GM18867 (cell line): ENCODE results near the gene HDAC5.
"Not testable (repeated sequence)": the region's sequence is repeated elsewhere in the genome, so short reads cannot be mapped to it uniquely, and the experiment has no call there.

Experiments used
- ATAC-seq: cut with Tn5 transposase; IDR thresholded peaks from one replicate; pipeline ENCODE4 v1.9.1; 2021; ENCODE audit warnings: mild to moderate bottlenecking, moderate library complexity; ENCODE audit not compliant: unreplicated experiment

The HDAC5 gene

DNA sequence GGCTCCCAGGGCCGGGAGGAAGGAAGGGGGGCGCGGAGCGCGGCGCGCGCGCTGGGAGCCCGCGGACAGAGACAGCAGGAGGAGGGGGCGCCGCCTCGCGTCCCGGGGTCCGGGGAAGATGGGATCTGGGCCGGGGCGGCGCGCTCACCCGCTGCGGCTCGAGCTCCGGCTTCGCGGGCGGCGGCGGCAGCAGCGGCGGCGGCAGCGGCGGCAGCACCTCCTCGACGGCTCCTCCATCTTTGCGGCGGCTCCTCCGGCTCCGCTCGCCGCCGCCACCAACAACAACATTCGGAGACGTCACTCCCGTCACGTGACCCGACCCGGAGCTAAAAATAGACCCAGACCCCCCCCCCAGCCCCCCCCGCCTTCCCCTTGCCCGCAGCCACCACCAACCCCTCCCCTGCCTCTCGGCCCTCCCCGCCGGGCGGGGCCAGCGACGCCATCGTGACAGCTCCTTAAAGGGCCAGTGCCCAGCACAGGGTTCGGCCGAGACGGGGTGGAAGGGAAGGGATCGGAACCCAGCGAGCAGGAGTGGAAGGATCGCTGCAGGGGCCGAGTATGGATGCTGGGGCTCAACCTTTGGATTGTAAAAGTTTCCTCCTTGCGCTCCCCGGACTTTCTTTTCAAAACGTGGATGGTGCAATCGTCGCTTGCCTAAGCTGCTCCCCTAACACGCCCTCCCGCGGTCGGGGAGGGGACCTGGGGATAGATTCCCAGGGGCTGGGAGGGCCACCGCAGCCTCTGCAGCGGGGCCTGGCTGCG lies at the start of gene HDAC5:
Gene HDAC5 (minus strand): TSS at position 286 of the 762 bp plus-strand sequence. CDS start 6,126 bp downstream, outside the sequence.
- ATAC-seq, result peak; percentile 93

DNA sequence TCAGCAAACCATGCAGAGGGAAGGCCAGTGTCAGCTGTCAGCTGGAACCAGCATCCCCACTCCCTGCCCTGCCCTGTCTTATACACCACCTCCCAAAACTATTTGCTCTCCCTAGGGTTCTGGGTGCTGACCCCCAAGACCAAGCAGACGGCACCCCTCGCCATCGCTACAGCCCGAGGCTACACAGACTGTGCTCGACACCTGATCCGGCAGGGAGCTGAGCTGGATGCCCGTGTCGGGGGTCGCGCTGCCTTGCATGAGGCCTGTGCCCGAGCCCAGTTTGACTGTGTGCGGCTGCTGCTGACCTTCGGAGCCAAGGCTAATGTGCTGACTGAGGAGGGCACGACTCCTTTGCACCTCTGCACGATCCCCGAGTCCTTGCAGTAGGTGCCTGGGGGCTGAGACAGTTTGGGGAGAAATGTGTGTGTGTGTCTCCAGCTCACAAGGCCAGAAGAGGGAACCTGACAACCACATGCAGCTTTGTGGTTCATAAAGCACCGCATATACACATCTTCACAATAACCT lies 48.6 kb upstream of the HDAC5 start:
- no peak for ATAC-seq

DNA sequence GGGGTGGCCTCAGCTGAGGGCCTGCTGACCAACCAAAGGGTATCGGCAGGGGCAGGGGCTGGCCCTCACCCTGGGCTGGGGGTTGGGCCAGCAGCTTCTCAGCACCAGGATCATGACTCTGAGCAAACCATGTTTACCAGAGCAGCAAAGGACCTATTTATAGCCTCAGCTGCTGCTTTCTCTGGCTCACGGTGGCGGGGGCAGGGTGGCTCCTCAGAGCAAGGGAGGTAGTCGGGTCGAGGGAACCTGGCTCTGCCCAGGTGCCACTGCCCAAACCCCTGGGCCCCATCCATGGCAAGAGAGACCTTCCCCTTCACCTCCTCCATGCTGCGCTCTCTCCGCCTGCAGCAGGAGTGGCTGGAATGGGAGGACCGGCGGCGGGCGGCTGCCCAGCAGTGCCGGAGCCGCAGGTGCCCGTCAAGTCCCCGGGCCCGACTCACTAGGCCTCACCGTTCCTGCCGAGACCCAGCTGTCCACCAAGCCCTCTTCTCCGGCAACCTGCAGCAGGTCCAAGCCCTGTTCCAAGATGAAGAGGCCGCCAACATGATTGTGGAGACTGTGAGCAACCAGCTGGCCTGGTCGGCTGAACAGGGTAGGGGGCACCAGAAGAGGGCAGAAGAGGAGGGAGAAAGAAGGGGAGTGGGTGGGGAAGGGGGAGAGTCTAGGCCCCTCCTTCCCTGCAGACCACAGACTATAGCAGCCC lies 47.2 kb upstream of the HDAC5 start, which contains the start of gene ASB16:
Gene ASB16 (plus strand): TSS at position 206 of the 703 bp plus-strand sequence. CDS start 86 bp downstream, at position 292.
- ATAC-seq, result no peak

DNA sequence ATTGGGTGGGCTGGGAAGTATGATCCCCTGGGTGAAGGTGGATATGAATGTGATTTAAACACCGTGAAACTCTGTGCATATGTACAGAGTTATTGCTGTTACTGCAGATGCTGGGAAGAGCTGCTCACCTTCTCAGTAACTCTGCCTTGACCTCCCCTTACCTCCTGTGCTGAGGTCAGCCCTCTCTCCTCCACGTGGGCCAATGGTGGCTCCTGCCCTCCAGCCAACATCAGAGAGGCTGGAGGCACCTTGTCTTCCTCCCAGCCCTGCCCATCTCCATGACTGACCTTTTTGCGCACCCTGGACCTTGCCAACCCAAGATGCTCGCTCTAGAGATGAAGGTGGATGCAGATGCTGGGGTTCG lies 46.7 kb upstream of the HDAC5 start:
- no peak for ATAC-seq

DNA sequence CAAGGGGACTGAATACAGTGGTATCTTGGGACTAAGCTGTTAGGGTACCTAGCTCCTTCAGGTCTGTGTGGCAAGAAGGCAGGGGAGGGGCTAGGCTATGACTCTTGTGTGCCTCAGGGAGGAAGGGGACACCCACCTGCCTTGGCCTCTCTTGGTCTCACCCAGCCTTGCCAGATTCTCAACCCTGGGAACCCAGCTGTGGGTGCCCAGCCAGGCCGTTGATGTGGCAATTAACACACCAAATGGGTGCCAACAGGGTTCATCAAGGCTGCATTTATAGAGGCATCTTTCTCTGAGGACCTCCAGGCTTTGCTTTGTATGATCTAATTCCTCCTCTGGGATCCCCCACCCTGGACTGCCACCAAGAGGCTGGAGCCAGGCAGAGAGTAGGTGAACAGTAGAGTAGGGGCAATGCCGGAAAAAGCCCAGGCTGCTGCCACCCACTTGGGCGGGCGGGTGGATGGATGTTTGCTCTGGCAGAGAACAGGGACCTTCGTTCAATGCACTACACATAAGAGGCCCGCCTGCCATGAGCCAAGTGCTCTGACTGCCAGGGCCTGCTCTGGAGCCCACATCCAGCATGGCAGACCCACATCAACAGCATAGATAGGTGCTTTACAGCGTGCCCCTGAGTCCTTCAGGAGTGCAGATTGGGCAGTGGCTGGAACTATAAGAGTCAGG lies 43.9 kb upstream of the HDAC5 start:
- no peak for ATAC-seq

DNA sequence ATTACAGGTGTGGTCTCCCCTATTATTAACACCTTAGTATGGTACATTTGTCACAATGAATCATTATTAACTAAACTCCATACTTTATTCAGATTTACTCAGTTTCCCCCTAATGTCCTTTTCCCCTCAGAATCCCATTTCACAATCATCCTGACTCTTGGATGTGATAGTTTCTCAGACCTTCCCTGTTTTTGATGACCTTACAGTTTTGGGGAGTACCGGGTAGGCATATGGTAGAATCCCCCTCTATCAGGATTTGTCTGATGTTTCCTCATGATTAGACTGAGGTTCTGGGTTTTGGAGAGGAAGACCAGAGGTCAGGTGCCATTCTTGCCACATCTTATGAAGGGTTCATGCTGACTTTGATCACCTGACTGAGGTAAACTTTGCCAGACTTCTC lies 41.0 kb upstream of the HDAC5 start:
- no peak for ATAC-seq

DNA sequence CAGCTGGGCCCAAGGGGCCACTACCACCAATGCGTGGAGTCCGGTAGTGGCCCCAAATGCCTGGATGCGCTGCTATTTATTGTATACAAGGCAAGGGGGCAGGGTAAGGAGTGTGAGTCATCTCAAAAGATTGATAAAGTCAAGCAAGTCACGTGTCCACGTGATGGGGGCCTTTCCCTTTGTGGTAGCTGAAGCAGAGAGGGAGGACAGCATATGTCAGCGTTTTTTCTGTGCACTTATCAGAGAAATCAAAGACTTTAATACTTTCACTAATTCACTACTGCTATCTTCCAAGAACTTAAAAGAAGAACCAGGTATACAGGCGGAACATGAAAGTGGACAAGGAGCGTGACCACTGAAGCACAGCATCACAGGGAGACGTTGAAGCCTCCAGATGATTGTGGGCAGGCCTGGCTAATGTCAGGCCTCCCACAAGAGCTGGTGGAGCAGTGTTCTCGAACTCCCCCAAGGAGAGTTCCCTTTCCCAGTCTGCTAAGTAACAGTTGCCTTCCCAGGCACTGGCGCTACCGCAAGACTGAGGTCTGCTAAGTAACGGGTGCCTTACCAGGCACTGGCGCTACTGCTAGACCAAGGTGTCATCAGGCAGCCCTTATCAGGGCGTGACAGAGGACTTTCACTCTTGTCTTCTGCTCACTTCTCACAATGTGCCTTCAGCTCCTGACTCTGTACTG lies 36.2 kb upstream of the HDAC5 start:
- ATAC-seq, result no peak

DNA sequence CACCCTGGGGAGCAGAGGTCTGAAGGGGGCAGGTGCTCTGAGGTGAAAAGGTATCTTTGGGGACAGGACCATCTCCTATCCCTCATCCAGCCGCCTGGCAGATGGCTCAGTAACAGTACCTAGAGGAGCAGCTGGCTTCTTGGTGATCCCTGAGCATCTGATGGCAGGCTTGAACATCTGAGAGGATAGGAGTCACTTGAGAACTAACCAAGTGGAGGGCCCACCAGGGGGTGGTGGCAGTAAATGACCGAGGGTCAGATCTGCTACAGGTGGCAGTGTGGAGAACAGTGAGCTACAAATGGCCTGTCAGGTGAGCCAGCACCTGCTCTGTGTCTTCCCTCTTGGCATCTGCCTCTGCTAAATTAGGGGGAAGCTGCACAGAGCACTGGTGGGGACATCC lies 32.0 kb upstream of the HDAC5 start:
- no peak for ATAC-seq

DNA sequence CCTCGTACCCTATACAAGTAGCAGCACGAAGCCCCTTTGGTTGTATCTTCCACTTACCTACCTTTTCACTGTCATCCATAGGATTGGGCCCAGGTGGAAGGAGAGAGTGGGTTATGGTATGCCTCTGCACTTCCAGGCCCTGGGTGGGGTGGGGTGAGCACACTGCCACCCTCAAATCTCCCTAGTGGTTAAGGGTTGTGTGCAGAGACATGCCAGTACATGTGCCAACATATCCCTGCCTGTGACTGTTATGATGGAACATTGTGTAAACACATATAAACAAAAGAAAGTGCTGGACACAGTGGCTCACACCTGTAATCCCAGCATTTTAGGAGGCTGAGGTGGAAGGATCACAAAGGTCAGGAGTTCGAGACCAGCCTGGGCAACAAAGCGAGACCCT lies 29.4 kb upstream of the HDAC5 start:
- no peak for ATAC-seq

DNA sequence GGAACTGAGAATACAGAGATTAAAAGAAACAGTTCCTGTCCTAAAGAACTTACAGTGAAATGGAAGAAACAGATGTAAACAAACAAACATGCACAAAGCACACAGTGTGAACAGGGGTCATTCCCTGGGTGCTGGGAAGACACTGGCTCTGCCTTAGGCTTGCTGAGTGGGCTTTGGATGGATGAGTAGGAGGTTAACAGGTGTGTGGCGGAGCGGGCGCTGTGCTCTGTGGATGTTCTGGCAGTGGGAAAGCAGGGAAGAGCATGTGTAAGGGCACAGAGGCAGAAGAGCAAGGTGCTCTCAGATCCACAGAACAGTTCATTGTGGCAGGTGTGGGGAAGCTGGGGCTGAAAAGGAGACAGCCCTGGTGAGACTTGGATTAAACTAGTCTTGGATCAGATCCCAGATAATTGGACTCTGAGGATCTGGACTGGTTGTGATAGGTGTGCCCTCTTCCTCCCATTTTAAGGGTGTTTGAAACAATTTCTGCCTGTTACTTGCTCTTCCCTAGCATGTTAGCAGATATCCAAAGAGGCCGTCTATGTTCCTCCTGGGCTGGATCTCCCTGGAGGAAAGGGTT lies 26.4 kb upstream of the HDAC5 start:
- no peak for ATAC-seq

DNA sequence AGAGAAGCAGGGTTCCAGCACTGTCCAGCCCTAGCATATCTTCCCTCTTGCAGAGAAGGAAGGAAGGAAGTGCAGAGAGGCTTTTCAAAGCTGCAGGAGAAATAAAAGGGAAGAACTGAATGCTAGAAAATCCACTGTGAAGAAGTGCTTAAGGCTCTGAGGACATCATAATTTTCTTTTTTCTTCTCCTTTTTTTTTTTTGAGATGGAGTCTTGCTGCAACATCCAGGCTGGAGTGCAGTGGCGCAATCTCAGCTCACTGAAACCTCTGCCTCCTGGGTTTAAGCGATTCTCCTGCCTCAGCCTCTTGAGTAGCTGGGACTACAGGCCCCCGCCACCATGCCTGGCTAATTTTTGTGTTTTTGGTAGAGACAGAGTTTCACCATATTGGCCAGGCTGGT lies 25.6 kb upstream of the HDAC5 start:
- ATAC-seq, result not testable (repeated sequence)

DNA sequence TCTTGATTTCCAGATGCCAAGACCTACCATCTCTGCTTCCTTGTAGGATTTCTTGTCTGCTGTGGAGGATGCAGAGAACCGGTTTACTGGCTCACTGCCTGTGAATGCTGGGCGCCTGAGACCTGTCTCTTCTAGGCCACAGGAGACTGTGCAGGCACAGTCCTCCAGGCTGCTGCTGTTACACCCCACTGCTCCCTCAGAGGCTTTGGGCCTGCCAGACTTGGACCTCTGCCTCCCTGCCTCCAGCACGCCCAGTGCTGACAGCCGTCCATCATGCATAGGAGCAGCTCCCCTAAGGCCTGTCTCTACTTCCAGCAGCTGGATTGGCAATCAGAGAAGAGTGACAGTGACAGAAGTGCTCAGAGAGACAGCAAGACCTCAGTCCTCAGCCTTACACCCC lies 24.4 kb upstream of the HDAC5 start:
- no peak for ATAC-seq

DNA sequence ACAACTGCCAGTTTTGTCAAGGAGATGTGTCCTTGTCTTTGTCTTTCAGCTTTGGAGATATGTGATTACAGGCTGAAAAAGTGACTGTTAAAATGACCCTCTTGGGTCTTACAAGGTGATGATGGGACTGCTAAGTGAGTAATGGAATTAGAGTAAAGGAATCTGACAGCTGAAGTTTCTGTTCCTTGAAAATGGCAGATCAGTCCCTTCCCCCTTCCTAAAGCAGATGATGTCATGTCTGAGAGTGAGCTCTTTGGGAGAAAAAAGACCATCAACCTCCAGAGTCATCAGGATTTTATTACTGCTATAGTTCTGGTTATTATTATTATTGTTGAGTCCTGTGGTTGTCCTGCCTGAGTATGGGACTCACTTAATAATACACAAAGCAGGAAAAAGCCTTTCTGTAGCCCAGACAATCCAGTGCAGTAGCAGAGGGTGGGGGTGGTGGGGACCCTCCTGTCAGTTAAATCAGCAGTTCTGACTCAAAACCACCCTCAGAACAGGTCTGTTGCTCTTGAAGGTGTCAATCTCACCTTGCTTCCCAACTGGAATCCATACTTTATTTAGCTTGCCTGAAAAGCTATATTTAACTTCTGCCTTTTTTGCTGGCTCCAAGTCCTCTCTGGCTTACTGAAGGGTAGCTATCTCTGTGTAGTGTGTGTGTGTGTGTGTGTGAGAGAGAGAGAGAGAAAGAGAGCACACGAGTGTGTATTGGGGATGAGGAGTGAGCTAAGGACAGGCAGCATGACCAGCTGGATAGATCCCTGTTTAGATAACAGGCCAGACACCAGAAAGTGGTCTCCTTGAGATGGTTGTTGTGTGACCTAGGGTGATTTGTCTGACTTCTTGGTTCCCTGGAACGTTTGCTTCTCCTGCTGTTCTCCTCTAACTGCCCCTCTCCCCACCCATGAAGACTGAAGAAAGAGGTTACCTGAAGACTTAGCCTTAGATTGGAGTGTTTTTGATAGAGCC lies 23.2 kb upstream of the HDAC5 start:
- no peak for ATAC-seq

DNA sequence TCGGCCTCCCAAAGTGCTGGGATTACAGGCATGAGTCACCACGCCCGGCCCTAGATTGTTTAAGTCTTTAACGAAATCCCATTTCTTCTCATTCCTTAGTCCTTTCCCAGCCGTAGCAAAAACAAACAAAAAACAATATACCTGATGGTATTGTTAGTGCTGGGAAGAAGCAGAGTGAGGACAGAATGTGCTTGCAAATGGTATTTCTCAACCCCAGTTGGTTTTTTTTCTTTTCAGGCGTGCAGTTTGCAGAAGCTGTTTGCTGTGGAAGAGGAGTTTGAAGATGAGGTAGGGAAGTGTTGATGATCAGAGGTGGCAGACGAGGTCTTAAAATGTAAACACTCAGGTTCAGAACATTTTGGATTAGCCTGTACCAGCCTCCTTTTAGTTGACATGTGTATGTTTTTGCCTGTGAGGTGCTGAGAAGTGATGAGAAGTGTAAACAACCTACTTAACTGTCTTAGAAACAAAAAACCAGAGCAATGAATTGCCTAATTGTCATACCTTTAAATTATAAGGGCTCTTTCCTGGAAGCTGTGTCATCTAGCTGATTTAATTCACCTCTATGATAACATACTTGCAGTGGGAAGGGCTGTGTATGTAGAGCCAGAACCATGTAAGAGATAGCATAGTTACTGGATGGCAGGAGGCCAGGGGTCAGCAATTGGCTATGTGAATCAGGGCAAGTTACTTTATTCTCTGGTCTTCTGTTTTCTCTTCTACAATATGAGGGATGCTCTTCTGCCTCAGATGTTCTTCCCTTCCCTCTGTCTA lies 21.7 kb upstream of the HDAC5 start:
- no peak for ATAC-seq

DNA sequence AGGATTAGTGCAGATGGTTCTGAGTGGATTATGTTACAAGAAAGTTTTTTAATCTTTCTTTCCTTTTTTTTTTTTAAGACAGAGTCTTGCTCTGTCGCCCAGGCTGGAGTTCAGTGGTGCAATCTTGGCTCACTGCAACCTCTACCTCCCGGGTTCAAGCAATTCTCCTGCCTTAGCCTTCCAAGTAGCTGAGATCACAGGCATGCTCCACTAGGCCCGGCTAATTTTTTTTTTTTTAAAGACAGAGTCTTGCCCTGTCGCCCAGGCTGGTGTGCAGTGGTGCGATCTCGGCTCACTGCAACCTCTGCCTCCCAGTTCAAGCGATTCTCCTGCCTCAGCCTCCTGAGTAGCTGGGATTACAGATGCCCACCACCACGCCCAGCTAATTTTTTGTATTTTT lies 20.5 kb upstream of the HDAC5 start:
- ATAC-seq, result not testable (repeated sequence)

DNA sequence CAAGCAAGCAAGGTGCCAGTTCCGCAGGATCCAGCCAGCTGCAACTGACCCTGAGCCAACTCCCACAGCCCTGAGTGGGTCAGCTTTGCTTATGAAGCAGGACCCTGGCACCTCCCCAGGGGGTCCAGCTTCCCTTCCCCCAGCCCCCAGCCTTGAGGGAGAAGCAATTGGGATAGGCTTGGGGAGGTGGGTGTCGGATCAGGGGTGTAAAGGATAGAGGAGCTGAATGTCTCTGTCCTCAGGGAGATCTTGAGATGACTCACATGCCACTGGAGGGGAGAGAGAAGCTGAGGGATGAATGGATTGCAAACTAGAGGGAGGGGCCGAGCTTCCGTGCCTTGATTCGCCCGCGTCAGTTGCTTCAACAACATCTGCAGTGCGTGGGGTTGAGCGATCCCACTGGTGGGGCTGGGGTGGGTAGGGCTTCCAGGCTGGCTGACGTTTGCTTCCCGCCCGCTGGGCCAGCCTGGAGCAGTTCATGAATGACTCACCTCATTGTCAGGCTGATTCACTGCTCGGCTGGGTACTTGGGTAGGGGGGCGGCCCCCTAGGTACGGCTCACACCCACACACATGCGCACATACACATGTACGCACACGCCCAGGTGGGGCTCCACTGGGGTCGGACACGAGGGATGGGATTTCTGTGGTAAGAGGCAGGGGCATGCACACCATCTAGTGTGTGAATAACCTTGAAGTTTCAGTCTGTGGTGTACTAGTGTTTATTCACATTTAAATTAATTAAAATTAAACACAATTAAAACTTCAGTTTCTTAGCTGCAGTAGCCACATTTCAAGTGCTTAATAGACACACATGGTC lies 14.7 kb upstream of the HDAC5 start:
- ATAC-seq, result no peak

DNA sequence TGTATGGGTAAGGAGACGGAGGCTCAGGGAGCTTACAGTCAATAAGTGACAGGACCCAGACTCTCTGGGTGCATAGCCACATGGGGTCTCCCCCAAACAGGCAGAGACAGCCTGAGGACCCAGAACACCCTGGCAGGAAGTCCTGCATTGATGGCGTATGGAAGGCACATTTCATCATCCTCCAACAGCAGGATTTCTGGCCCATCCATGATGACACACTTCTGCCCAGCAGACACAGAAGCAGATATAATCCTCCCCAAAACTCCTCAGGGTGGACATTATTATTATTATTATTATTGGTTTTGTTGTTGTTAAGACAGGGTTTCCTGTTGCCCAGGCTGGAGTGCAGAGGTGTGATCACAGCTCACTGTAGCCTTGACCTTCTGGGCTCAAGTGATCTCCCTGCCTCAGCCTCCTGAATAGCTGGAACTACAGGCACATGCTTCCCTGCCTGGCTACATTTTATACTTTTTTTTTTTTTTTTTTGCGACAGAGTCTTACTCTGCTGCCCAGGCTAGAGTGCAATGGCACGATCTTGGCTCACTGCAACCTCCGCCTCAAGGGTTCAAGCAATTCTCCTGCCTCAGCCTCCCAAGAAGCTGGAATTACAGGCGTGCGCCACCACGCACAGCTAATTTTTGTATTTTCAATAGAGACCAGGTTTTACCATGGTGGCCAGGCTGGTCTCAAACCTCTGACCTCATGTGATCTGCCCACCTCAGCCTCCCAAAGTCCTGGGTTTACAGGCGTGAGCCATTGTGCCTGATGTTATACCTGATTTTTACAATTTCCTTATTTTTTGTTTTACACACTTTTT lies 11.5 kb upstream of the HDAC5 start:
- no peak for ATAC-seq
